Small intestine (tissue), 7 donors: ENCODE results near the gene NRROS. TPM values are rescaled to one million over a fixed set of nuclear protein-coding genes. Genes with fewer than 3 reads are reported as not detected.

ENCODE experiments used
- DNase-seq, 2 donors: peaks; one replicate each; pipeline versions ENCODE4 v3.0.0 to v3.0.0-alpha.2; 2013
- FAIRE-seq: peaks from 2 replicates; lab custom pipeline; 2012; peaks lifted over from hg19 to GRCh38; lab: Jason Lieb, UNC
- H3K27ac ChIP-seq, 3 donors: one replicate each; pipeline ENCODE4 v1.5.1; 2013; ENCODE audit warnings: low read length in 2 of 3, mild to moderate bottlenecking in 2 of 3, control low read depth in 1 of 3, inconsistent platforms in 1 of 3, low read depth in 1 of 3, moderate library complexity in 1 of 3
- H3K27me3 ChIP-seq, 3 donors: one replicate each; pipeline ENCODE4 v1.6.1; 2013; ENCODE audit warnings: low read length in 3 of 3, inconsistent platforms in 1 of 3; ENCODE audit not compliant: control insufficient read depth in 3 of 3, insufficient read depth in 3 of 3
- H3K36me3 ChIP-seq, 3 donors: one replicate each; pipeline ENCODE4 v1.6.1; 2013; ENCODE audit warnings: low read length in 3 of 3, inconsistent platforms in 1 of 3, low read depth in 1 of 3, mild to moderate bottlenecking in 1 of 3, moderate library complexity in 1 of 3; ENCODE audit not compliant: control insufficient read depth in 3 of 3, insufficient read depth in 2 of 3
- H3K4me1 ChIP-seq, 3 donors: one replicate each; pipeline ENCODE4 v1.6.1; 2013; ENCODE audit warnings: low read length in 2 of 3, inconsistent platforms in 1 of 3, low read depth in 1 of 3, mild to moderate bottlenecking in 1 of 3, moderate library complexity in 1 of 3; ENCODE audit not compliant: control insufficient read depth in 3 of 3, insufficient read depth in 2 of 3
- H3K4me3 ChIP-seq, 3 donors: one replicate each; pipeline ENCODE4 v1.5.1; 2013; ENCODE audit warnings: low read length in 3 of 3, control low read depth in 1 of 3, inconsistent platforms in 1 of 3, low read depth in 1 of 3, mild to moderate bottlenecking in 1 of 3, moderate library complexity in 1 of 3
- H3K9me3 ChIP-seq, 2 donors: one replicate each; pipeline ENCODE4 v1.6.1; 2013; ENCODE audit warnings: low read depth in 1 of 2, low read length in 1 of 2; ENCODE audit not compliant: control insufficient read depth in 2 of 2, insufficient read depth in 1 of 2
- WGBS, 3 donors: extraction: QIAGEN DNeasy Blood & Tissue Kit; methylation state at CpG; one replicate each; pipeline ENCODE4 v1.1.7; 2013; 5-methylcytosine and 5-hydroxymethylcytosine counted together
- polyA plus RNA-seq, 4 donors: library from polyadenylated mRNA; stranded (reverse) in 3 of 4; unstranded in 1 of 4; fragments of 200-250 nt in 3 of 4; fragments of 120-200 nt in 1 of 4; gene quantifications; one replicate each; pipeline versions ENCODE4 v1.2.1 to v1.2.3, GENCODE V29; 2013
- donor health status: healthy with polysubstance abuse.
- donor health status: control.
- donor health status: control.
- donor health status: Bipolar disorder and iron deficiency.
- donor health status: healthy.

NRROS gene
- polyA plus RNA-seq, 4 donors: 0.54 to 4.1 (median 1.5) TPM; not detected in 1

- no peak for FAIRE-seq
- DNase-seq: no peak
- 85 to 89% (median 89%) methylated on average over 17 of the region's 17 CpGs for WGBS, 3 donors
Observed at GRCh38 chr3:196689941-196690660, 50.6 kb downstream of the NRROS start.

GRCh38 chr3:196691386-196691785, 51.9 kb downstream of the NRROS start:
- 66 to 74% (median 72%) methylated on average over 8 of the region's 8 CpGs for WGBS, 3 donors
- H3K9me3 ChIP-seq: no peaks in the 10 kb centered on the region
- no peak for DNase-seq
- no peaks in the 10 kb centered on the region for H3K27me3 ChIP-seq
- H3K4me3 ChIP-seq: no peak overlapping the region
- no peak for FAIRE-seq
- H3K4me1 ChIP-seq: no peaks in the 10 kb centered on the region
- H3K27ac ChIP-seq: no peak overlapping the region
- no peaks in the 10 kb centered on the region for H3K36me3 ChIP-seq

More at GRCh38 chr3:196689941-196690660, 50.6 kb downstream of the NRROS start:
- H3K4me3 ChIP-seq: no peak overlapping the region
- no peaks in the 10 kb centered on the region for H3K4me1 ChIP-seq
- no peaks in the 10 kb centered on the region for H3K27me3 ChIP-seq
- no peak overlapping the region for H3K27ac ChIP-seq
- no peaks in the 10 kb centered on the region for H3K9me3 ChIP-seq
- no peaks in the 10 kb centered on the region for H3K36me3 ChIP-seq

- FAIRE-seq: no peak
- no peak overlapping the region for H3K4me3 ChIP-seq
- no peaks in the 10 kb centered on the region for H3K36me3 ChIP-seq
- no peaks in the 10 kb centered on the region for H3K9me3 ChIP-seq
- no peak overlapping the region for H3K27ac ChIP-seq
- whole genome bisulfite sequencing, 3 donors: 0 to 6% (median 0%) methylated on average over 1 of the region's 1 CpG
- H3K4me1 ChIP-seq: no peaks in the 10 kb centered on the region
- DNase-seq: no peak
- H3K27me3 ChIP-seq: no peaks in the 10 kb centered on the region
Observed at GRCh38 chr3:196694202-196694638, 54.7 kb downstream of the NRROS start.

- WGBS, 3 donors: 85 to 91% (median 90%) methylated on average over 17 of the region's 17 CpGs
Observed at GRCh38 chr3:196694941-196695848, 55.7 kb downstream of the NRROS start.

GRCh38 chr3:196695849-196696226, 56.3 kb downstream of the NRROS start:
- H3K27me3 ChIP-seq: no peaks in the 10 kb centered on the region
- no peak overlapping the region for H3K4me3 ChIP-seq
- H3K9me3 ChIP-seq: no peaks in the 10 kb centered on the region
- WGBS, 3 donors: 83 to 90% (median 85%) methylated on average over 5 of the region's 5 CpGs
- FAIRE-seq: no peak
- DNase-seq: no peak
- H3K36me3 ChIP-seq: no peaks in the 10 kb centered on the region
- H3K27ac ChIP-seq: no peak overlapping the region
- no peaks in the 10 kb centered on the region for H3K4me1 ChIP-seq

More at GRCh38 chr3:196694941-196695848, 55.7 kb downstream of the NRROS start:
- no peak overlapping the region for H3K27ac ChIP-seq
- H3K4me1 ChIP-seq: no peaks in the 10 kb centered on the region
- H3K36me3 ChIP-seq: no peaks in the 10 kb centered on the region
- no peak for DNase-seq
- no peak overlapping the region for H3K4me3 ChIP-seq
- no peaks in the 10 kb centered on the region for H3K9me3 ChIP-seq
- no peak for FAIRE-seq
- no peaks in the 10 kb centered on the region for H3K27me3 ChIP-seq

- DNase-seq (no peak), FAIRE-seq (no peak)
- no peak overlapping the region for H3K4me3 ChIP-seq
- H3K27ac ChIP-seq: no peak overlapping the region
- no peaks in the 10 kb centered on the region for H3K9me3 ChIP-seq
- H3K36me3 ChIP-seq: no peaks in the 10 kb centered on the region
- no peaks in the 10 kb centered on the region for H3K4me1 ChIP-seq
- WGBS, 3 donors: 87 to 93% (median 89%) methylated on average over 5 of the region's 5 CpGs
- H3K27me3 ChIP-seq: no peaks in the 10 kb centered on the region
Observed at GRCh38 chr3:196697270-196697669, 57.8 kb downstream of the NRROS start.

- Histone ChIP-seq H3K4me3 (no peak overlapping the region), H3K27ac (no peak overlapping the region), H3K4me1 (no peaks in the 10 kb centered on the region), H3K27me3 (no peaks in the 10 kb centered on the region), H3K9me3 (no peaks in the 10 kb centered on the region), H3K36me3 (no peaks in the 10 kb centered on the region)
- no peak for FAIRE-seq
- DNase-seq: no peak
- WGBS, 3 donors: 87 to 89% (median 88%) methylated on average over 7 of the region's 7 CpGs
Observed at GRCh38 chr3:196699749-196700148, 60.3 kb downstream of the NRROS start.

- WGBS, 3 donors: 72 to 86% (median 80%) methylated on average over 4 of the region's 4 CpGs
- no peaks in the 10 kb centered on the region for H3K27me3 ChIP-seq
- H3K4me1 ChIP-seq: peaks cover 0 to under 1% (median 0%) of the 10 kb centered on the region in 3 donors
- H3K27ac ChIP-seq: no peak overlapping the region
- FAIRE-seq (no peak), DNase-seq (no peak)
- no peaks in the 10 kb centered on the region for H3K9me3 ChIP-seq
- no peak overlapping the region for H3K4me3 ChIP-seq
- no peaks in the 10 kb centered on the region for H3K36me3 ChIP-seq
Observed at GRCh38 chr3:196700801-196701200, 61.3 kb downstream of the NRROS start.
